GM23248 (cell line): ENCODE measurements around the gene ZBP1. TPM values are rescaled to one million over a fixed set of nuclear protein-coding genes. Genes with fewer than 3 reads are reported as not detected.

Experiments
- DNase-seq: peaks from one replicate; pipeline ENCODE4 v3.0.0-alpha.2; 2015
- H2AFZ ChIP-seq: fragments of 200-600 bp; sonication (generic); 2 replicates; pipeline ENCODE4 v1.6.1; 2016; ENCODE audit warnings: antibody characterized with exemption
- H3F3A ChIP-seq: fragments of 200-600 bp; sonication (generic); 2 replicates; pipeline ENCODE4 v1.6.1; 2016; ENCODE audit warnings: mild to moderate bottlenecking, antibody characterized with exemption, mixed run types; ENCODE audit not compliant: insufficient read depth
- H3K27ac ChIP-seq: fragments of 200-600 bp; sonication (generic); 2 replicates; pipeline ENCODE4 v1.5.1; 2016; ENCODE audit warnings: mild to moderate bottlenecking
- H3K27me3 ChIP-seq: fragments of 200-600 bp; sonication (generic); replicated peaks from 2 replicates; pipeline ENCODE4 v1.6.1; 2016; ENCODE audit warnings: mild to moderate bottlenecking; ENCODE audit not compliant: insufficient read depth
- H3K36me3 ChIP-seq: fragments of 200-600 bp; sonication (generic); 2 replicates; pipeline ENCODE4 v1.6.1; 2016; ENCODE audit warnings: low read depth, mild to moderate bottlenecking
- H3K4me1 ChIP-seq: fragments of 200-600 bp; sonication (generic); 2 replicates; pipeline ENCODE4 v1.6.1; 2016; ENCODE audit warnings: mild to moderate bottlenecking; ENCODE audit not compliant: insufficient read depth
- H3K4me2 ChIP-seq: fragments of 200-600 bp; sonication (generic); one replicate; pipeline ENCODE4 v1.6.1; 2016; ENCODE audit warnings: mild to moderate bottlenecking; ENCODE audit not compliant: unreplicated experiment
- H3K4me3 ChIP-seq: fragments of 200-600 bp; sonication (generic); 2 replicates; pipeline ENCODE4 v1.5.1; 2016; ENCODE audit warnings: mild to moderate bottlenecking
- H3K79me2 ChIP-seq: fragments of 200-600 bp; sonication (generic); 2 replicates; pipeline ENCODE4 v1.6.1; 2016; ENCODE audit warnings: mild to moderate bottlenecking; ENCODE audit not compliant: insufficient read depth
- H3K9ac ChIP-seq: fragments of 200-600 bp; sonication (generic); 2 replicates; pipeline ENCODE4 v1.6.1; 2016; ENCODE audit warnings: mild to moderate bottlenecking
- H3K9me2 ChIP-seq: fragments of 200-600 bp; sonication (generic); 2 replicates; pipeline ENCODE4 v1.6.1; 2016; ENCODE audit warnings: mixed run types, mild to moderate bottlenecking, moderate library complexity; ENCODE audit not compliant: insufficient read depth
- H3K9me3 ChIP-seq: fragments of 200-600 bp; sonication (generic); one replicate; pipeline ENCODE4 v1.6.1; 2017; ENCODE audit warnings: low read depth
- H4K20me1 ChIP-seq: fragments of 200-600 bp; sonication (generic); 2 replicates; pipeline ENCODE4 v1.6.0; 2016; ENCODE audit not compliant: insufficient read depth
- EZH2 ChIP-seq: fragments of 200-600 bp; sonication (generic); IDR thresholded peaks from 2 replicates; pipeline ENCODE4 v1.6.1; 2018; ENCODE audit warnings: antibody characterized with exemption, mild to moderate bottlenecking; ENCODE audit not compliant: insufficient read depth, poor library complexity, severe bottlenecking
- EZH2phosphoT487 ChIP-seq: fragments of 200-600 bp; sonication (generic); IDR thresholded peaks from 2 replicates; pipeline ENCODE4 v1.6.1; 2018; ENCODE audit warnings: antibody characterized with exemption, moderate library complexity, mild to moderate bottlenecking, low read depth; ENCODE audit not compliant: insufficient read depth
- WGBS, 2 experiments: methylation state at CpG; one replicate each; pipeline ENCODE4 v1.1.6; 2015 to 2017; ENCODE audit warnings: low lambda C conversion rate in 2 of 2, low coverage in 1 of 2; ENCODE audit errors: missing lambda C conversion rate in 2 of 2; 5-methylcytosine and 5-hydroxymethylcytosine counted together
- in situ Hi-C: fragments of 300-500 bp; cut with MboI; formaldehyde crosslinking; loops from 2 replicates; pipeline ENCODE4 v1.15.0; 2020
- polyA plus RNA-seq: library from polyadenylated mRNA; unstranded; fragments of >200 nt; fragmentation: Nextera tagmentation; extraction: Ambion mirVana; gene quantifications from 2 replicates; pipeline ENCODE4 v1.2.1, GENCODE V29; 2016
- total RNA-seq: library from RNA; depleted of rRNA; stranded (reverse); fragments of >200 nt; shearing (Covaris generic); gene quantifications from 2 replicates; pipeline ENCODE4 v1.2.3, GENCODE V29; 2014; rRNA removed

Gene ZBP1
- total and polyA plus RNA-seq, 2 experiments from 2014 or later: not detected

DNA sequence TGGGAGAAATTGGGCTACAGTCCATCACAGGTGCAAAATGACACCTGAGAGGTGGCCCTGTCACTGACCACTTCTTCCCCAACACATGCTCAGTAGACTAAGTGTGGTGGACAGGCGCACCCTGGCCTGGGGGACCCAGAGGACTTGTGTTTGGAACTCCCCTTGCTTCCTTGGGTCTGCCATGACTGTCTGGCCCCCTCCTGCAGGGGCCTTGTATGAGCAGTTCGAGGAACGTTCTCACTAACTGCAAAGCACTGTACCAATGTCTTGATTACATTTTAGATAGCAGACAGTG, 63.3 kb downstream of the ZBP1 start:
- WGBS, 2 experiments: 26 to 32% methylated on average over 3 of the region's 3 CpGs
- Histone ChIP-seq H3K4me3 (no peak overlapping the region), H3K4me1 (no peaks in the 10 kb centered on the region), H3K9me2 (no peaks in the 10 kb centered on the region), H3K27me3 (peaks cover 63% of the 10 kb centered on the region), H3K36me3 (no peaks in the 10 kb centered on the region), H3K4me2 (no peak overlapping the region), H2AFZ (no peak overlapping the region), H3F3A (no peaks in the 10 kb centered on the region), H3K9me3 (no peaks in the 10 kb centered on the region), H3K9ac (no peak overlapping the region), H3K27ac (no peak overlapping the region), H3K79me2 (no peaks in the 10 kb centered on the region), H4K20me1 (no peaks in the 10 kb centered on the region)
- in situ Hi-C loops: no loop called here
- DNase-seq: no peak
- TF ChIP-seq EZH2 (no peak), EZH2phosphoT487 (no peak)

GRCh38 chr20:57555457-57556184, 64.6 kb downstream of the ZBP1 start:
- Histone ChIP-seq H3K79me2 (no peaks in the 10 kb centered on the region), H3K9me2 (no peaks in the 10 kb centered on the region), H3K27me3 (peaks cover 74% of the 10 kb centered on the region), H3K27ac (no peak overlapping the region), H3K4me1 (no peaks in the 10 kb centered on the region), H3K36me3 (no peaks in the 10 kb centered on the region), H3K9ac (no peak overlapping the region), H2AFZ (no peak overlapping the region), H3K4me2 (no peak overlapping the region), H3K9me3 (no peaks in the 10 kb centered on the region), H4K20me1 (no peaks in the 10 kb centered on the region), H3F3A (no peaks in the 10 kb centered on the region), H3K4me3 (no peak overlapping the region)
- WGBS, 2 experiments: 53 to 58% methylated on average over 11 of the region's 11 CpGs
- no peak for TF ChIP-seq EZH2phosphoT487
- no peak for TF ChIP-seq EZH2
- DNase-seq: no peak
- in situ Hi-C loops: no loop called here

Other genes with a start within 250 kb of the ZBP1 start
- gene RBM38, start 229.0 kb downstream of the ZBP1 start, total RNA-seq: 3.7 and 8.1 TPM in 2 replicates
- 1.3 and 2.0 TPM in 2 replicates for gene RBM38, start 229.0 kb downstream of the ZBP1 start, polyA plus RNA-seq
- gene CTCFL, start 95.3 kb downstream of the ZBP1 start, total RNA-seq: not detected in 2 replicates
- gene CTCFL, start 95.3 kb downstream of the ZBP1 start, polyA plus RNA-seq: not detected in 2 replicates
- gene PCK1, start 59.3 kb downstream of the ZBP1 start, total RNA-seq: not detected in 2 replicates
- not detected in 2 replicates for gene PCK1, start 59.3 kb downstream of the ZBP1 start, polyA plus RNA-seq
- gene PMEPA1, start 89.6 kb upstream of the ZBP1 start, total RNA-seq: 6.1 and 6.6 TPM in 2 replicates
- gene PMEPA1, start 89.6 kb upstream of the ZBP1 start, polyA plus RNA-seq: 11.8 and 12.5 TPM in 2 replicates